Breast epithelium (tissue), 3 donors: Measurements from ENCODE around the gene KREMEN1.

Source experiments
- POLR2A ChIP-seq: fragments of 450-650 bp; IDR thresholded peaks from one replicate; pipeline ENCODE4 v1.6.1; 2016; ENCODE audit warnings: antibody characterized with exemption, mild to moderate bottlenecking, moderate library complexity
- POLR2AphosphoS5 ChIP-seq, 3 donors: sonication (generic); formaldehyde crosslinking; IDR thresholded peaks; one replicate each; pipeline ENCODE4 v1.6.1; 2017; ENCODE audit warnings: antibody characterized with exemption in 3 of 3

DNA sequence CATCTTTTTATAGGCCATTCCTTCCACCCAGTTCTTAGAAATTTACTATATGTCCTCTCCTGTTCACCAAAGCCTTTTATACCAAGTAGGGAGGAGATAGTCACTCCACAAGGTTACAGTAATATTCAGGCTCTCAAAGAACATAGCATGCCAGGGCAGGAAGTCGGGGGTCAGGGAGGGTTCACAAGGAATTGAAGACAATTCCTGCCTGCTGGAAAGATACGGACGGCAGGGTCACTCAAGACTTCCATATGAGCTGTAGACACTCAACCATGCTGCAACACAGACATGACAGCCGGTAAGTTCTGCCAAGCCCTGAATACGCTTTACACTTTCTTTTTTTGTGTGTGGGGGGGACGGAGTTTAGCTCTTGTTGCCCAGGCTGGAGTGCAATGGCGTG, 11.9 kb upstream of the KREMEN1 start:
- TF ChIP-seq POLR2AphosphoS5 (IDR thresholded peaks at IDR 0.05) (no peak), POLR2A (no peak)
